HCT116 (cell line): ENCODE measurements around the gene SYTL5. TPM values are rescaled to one million over a fixed set of nuclear protein-coding genes. Genes with fewer than 3 reads are reported as not detected.

Experiments used
- ATAC-seq: fragments of 200-7000 bp; cut with Tn5 transposase; 2 replicates; pipeline ENCODE4 v1.9.1; 2020; ENCODE audit warnings: mild to moderate bottlenecking, moderate library complexity
- BruUV-seq: library from RNA; stranded (reverse); fragments of 400-500 nt; replicated peaks from 2 replicates; lab custom pipeline; 2021; lab: Mats Ljungman, UMichigan
- CTCF ChIA-PET: fragments of 300-600 bp; sonication (Branson Sonifier 250); formaldehyde crosslinking; loops from one replicate; lab custom pipeline; 2021; ENCODE audit warnings: antibody characterized with exemption; lab: Charles Lee
- POLR2A ChIA-PET: fragments of 300-600, 350-600 bp; sonication (Branson Sonifier 250); formaldehyde crosslinking; loops from one replicate; lab custom pipeline; 2021; ENCODE audit warnings: antibody characterized with exemption; lab: Charles Lee
- RAD21 ChIA-PET, 2 experiments: fragments of 300-600 bp; sonication (Branson Sonifier 250); formaldehyde crosslinking; loops; one replicate each; lab custom pipeline; 2023; ENCODE audit warnings: low total read pairs in 2 of 2; ENCODE audit not compliant: uncharacterized antibody in 2 of 2, unreplicated experiment in 2 of 2, low non-redundant PET in 1 of 2; lab: Charles Lee
- DNase-seq: peaks from one replicate; pipeline ENCODE4 v3.0.0-alpha.2; 2010; ENCODE audit warnings: low read depth, low spot score
- H2AFZ ChIP-seq: fragments of 200-600 bp; shearing (Covaris generic), sonication (generic); 2 replicates; pipeline ENCODE4 v1.6.1; 2017; ENCODE audit warnings: low read depth, mixed run types, mixed read lengths, antibody characterized with exemption, low read length; ENCODE audit not compliant: poor library complexity, severe bottlenecking
- H3K27ac ChIP-seq: 2 replicates; pipeline ENCODE4 v1.5.1; 2012; ENCODE audit warnings: low read depth, low read length
- H3K27me3 ChIP-seq: fragments of 200-600 bp; sonication (generic); 2 replicates; pipeline ENCODE4 v1.6.1; 2016; ENCODE audit warnings: mixed run types, low read length, mixed read lengths; ENCODE audit not compliant: insufficient read depth
- H3K36me3 ChIP-seq, 2 experiments: fragments of 200-500 bp in 1 of 2; fragments of 200-600 bp in 1 of 2; sonication (Bioruptor generic) in 1 of 2; sonication (generic) in 1 of 2; 2 replicates each; pipeline versions ENCODE4 v1.5.1 to v1.6.1; 2014 to 2016; ENCODE audit warnings: low read length in 2 of 2, inconsistent platforms in 1 of 2, mixed read lengths in 1 of 2, mixed run types in 1 of 2; ENCODE audit not compliant: insufficient read depth in 2 of 2, control insufficient read depth in 1 of 2
- H3K4me1 ChIP-seq, 2 experiments: fragments of 200-600 bp in 1 of 2; sonication (generic) in 1 of 2; 2 replicates each; pipeline versions ENCODE4 v1.5.1 to v1.6.1; 2012 to 2017; ENCODE audit warnings: low read length in 2 of 2, inconsistent platforms in 1 of 2, mild to moderate bottlenecking in 1 of 2, mixed read lengths in 1 of 2, mixed run types in 1 of 2, moderate library complexity in 1 of 2; ENCODE audit not compliant: insufficient read depth in 2 of 2, control insufficient read depth in 1 of 2
- H3K4me2 ChIP-seq: fragments of 200-600 bp; sonication (generic); 2 replicates; pipeline ENCODE4 v1.6.1; 2017; ENCODE audit warnings: mixed run types, low read length, mixed read lengths
- H3K4me3 ChIP-seq, 2 experiments: fragments of 200-600 bp in 1 of 2; sonication (generic) in 1 of 2; replicated peaks in 1 of 2; 2 replicates each; pipeline ENCODE4 v1.5.1; 2011 to 2016; ENCODE audit warnings: low read length in 2 of 2, control low read depth in 1 of 2, low read depth in 1 of 2, mild to moderate bottlenecking in 1 of 2, mixed read lengths in 1 of 2, mixed run types in 1 of 2
- H3K79me2 ChIP-seq: fragments of 200-600 bp; sonication (generic); 2 replicates; pipeline ENCODE4 v1.6.1; 2017; ENCODE audit warnings: mild to moderate bottlenecking, mixed run types, low read length, moderate library complexity, mixed read lengths; ENCODE audit not compliant: insufficient read depth
- H3K9ac ChIP-seq: fragments of 200-600 bp; sonication (generic); 2 replicates; pipeline ENCODE4 v1.6.1; 2016; ENCODE audit warnings: low read length, mixed read lengths
- H3K9me2 ChIP-seq: fragments of 200-600 bp; sonication (generic), shearing (Covaris generic); 2 replicates; pipeline ENCODE4 v1.6.1; 2017; ENCODE audit warnings: mixed run types, mild to moderate bottlenecking, moderate library complexity; ENCODE audit not compliant: insufficient read depth
- H3K9me3 ChIP-seq, 2 experiments: fragments of 200-500 bp in 1 of 2; fragments of 200-600 bp in 1 of 2; sonication (Bioruptor generic) in 1 of 2; sonication (generic) in 1 of 2; 2 replicates each; pipeline ENCODE4 v1.6.1; 2014 to 2017; ENCODE audit warnings: low read length in 2 of 2, mixed read lengths in 2 of 2, inconsistent platforms in 1 of 2, low read depth in 1 of 2, mild to moderate bottlenecking in 1 of 2, mixed run types in 1 of 2, moderate library complexity in 1 of 2; ENCODE audit not compliant: control insufficient read depth in 1 of 2, insufficient read depth in 1 of 2
- H4K20me1 ChIP-seq: fragments of 200-600 bp; sonication (generic), shearing (Covaris generic); 2 replicates; pipeline ENCODE4 v1.6.1; 2017; ENCODE audit warnings: mixed run types, mild to moderate bottlenecking, moderate library complexity; ENCODE audit not compliant: insufficient read depth
- ELF1 ChIP-seq: IDR thresholded peaks from 2 replicates; pipeline ENCODE4 v1.6.1; 2012; ENCODE audit warnings: low read depth, borderline replicate concordance
- EZH2 ChIP-seq: fragments of 200-600 bp; sonication (generic); IDR thresholded peaks from 2 replicates; pipeline ENCODE4 v1.6.1; 2017; ENCODE audit warnings: antibody characterized with exemption, mixed run types
- SP1 ChIP-seq: IDR thresholded peaks from 2 replicates; pipeline ENCODE4 v1.6.1; 2012; ENCODE audit warnings: low read depth
- SRF ChIP-seq: IDR thresholded peaks from 2 replicates; pipeline ENCODE4 v1.6.1; 2012; ENCODE audit warnings: low read depth
- TCF7L2 ChIP-seq: IDR thresholded peaks from 2 replicates; pipeline ENCODE4 v1.7.0; 2011; ENCODE audit warnings: borderline replicate concordance, inconsistent platforms; ENCODE audit not compliant: insufficient read depth, insufficient read length; ENCODE audit errors: extremely low read depth
- intact Hi-C: fragments of 100-400 bp; cut with micrococcal nuclease; formaldehyde crosslinking; loops from 2 replicates; pipeline ENCODE4 v1.10.0; 2022
- total RNA-seq: library from RNA; stranded (reverse); gene quantifications from one replicate; pipeline ENCODE4 v1.2.1, GENCODE V29; 2021; ENCODE audit not compliant: unreplicated experiment
- TF ChIP-seq, protein P1 (sequence below): IDR thresholded peaks from 2 replicates; pipeline ENCODE4 v1.6.1; 2012; ENCODE audit warnings: low read depth
- TF ChIP-seq, protein P2 (sequence below), 3 experiments: fragments of 200-600 bp in 1 of 3; sonication (generic) in 1 of 3; IDR thresholded peaks in 2 of 3; conservative IDR thresholded peaks in 1 of 3; 2 replicates each; pipeline ENCODE4 v1.5.1; 2012 to 2017; ENCODE audit warnings: low read depth in 2 of 3, low read length in 2 of 3, antibody characterized with exemption in 1 of 3, borderline replicate concordance in 1 of 3, control low read depth in 1 of 3, mild to moderate bottlenecking in 1 of 3, mixed read lengths in 1 of 3, mixed run types in 1 of 3, moderate library complexity in 1 of 3; ENCODE audit not compliant: insufficient read depth in 1 of 3

The SYTL5 gene
- total RNA-seq, 1 experiment from 2014 or later: 0.20 TPM

- no peaks in the 10 kb centered on the region for H3K9me2 ChIP-seq
- no peak for DNase-seq
- TF ChIP-seq, protein P1, sequence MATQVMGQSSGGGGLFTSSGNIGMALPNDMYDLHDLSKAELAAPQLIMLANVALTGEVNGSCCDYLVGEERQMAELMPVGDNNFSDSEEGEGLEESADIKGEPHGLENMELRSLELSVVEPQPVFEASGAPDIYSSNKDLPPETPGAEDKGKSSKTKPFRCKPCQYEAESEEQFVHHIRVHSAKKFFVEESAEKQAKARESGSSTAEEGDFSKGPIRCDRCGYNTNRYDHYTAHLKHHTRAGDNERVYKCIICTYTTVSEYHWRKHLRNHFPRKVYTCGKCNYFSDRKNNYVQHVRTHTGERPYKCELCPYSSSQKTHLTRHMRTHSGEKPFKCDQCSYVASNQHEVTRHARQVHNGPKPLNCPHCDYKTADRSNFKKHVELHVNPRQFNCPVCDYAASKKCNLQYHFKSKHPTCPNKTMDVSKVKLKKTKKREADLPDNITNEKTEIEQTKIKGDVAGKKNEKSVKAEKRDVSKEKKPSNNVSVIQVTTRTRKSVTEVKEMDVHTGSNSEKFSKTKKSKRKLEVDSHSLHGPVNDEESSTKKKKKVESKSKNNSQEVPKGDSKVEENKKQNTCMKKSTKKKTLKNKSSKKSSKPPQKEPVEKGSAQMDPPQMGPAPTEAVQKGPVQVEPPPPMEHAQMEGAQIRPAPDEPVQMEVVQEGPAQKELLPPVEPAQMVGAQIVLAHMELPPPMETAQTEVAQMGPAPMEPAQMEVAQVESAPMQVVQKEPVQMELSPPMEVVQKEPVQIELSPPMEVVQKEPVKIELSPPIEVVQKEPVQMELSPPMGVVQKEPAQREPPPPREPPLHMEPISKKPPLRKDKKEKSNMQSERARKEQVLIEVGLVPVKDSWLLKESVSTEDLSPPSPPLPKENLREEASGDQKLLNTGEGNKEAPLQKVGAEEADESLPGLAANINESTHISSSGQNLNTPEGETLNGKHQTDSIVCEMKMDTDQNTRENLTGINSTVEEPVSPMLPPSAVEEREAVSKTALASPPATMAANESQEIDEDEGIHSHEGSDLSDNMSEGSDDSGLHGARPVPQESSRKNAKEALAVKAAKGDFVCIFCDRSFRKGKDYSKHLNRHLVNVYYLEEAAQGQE: no peak
- TF ChIP-seq SP1 (no peak), ELF1 (no peak), SRF (no peak), TCF7L2 (no peak), EZH2 (no peak)
- TF ChIP-seq, protein P2, sequence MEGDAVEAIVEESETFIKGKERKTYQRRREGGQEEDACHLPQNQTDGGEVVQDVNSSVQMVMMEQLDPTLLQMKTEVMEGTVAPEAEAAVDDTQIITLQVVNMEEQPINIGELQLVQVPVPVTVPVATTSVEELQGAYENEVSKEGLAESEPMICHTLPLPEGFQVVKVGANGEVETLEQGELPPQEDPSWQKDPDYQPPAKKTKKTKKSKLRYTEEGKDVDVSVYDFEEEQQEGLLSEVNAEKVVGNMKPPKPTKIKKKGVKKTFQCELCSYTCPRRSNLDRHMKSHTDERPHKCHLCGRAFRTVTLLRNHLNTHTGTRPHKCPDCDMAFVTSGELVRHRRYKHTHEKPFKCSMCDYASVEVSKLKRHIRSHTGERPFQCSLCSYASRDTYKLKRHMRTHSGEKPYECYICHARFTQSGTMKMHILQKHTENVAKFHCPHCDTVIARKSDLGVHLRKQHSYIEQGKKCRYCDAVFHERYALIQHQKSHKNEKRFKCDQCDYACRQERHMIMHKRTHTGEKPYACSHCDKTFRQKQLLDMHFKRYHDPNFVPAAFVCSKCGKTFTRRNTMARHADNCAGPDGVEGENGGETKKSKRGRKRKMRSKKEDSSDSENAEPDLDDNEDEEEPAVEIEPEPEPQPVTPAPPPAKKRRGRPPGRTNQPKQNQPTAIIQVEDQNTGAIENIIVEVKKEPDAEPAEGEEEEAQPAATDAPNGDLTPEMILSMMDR (IDR thresholded peaks at IDR 0.05 in 2 of 3, conservative IDR thresholded peaks at IDR 0.05 in 1 of 3; ENCODE audit: borderline replicate concordance in 1 of 3, insufficient read depth in 1 of 3, low read depth in 2 of 3, low read length in 2 of 3): no peak
- TF ChIP-seq, all 23 proteins: peak for 0
- H2AFZ ChIP-seq: no peak overlapping the region
- intact Hi-C loops: no loop called here
- no peak overlapping the region for H3K27ac ChIP-seq
- H4K20me1 ChIP-seq: no peaks in the 10 kb centered on the region
- no peak overlapping the region for H3K4me3 ChIP-seq
- H3K9ac ChIP-seq: no peak overlapping the region
- no peak overlapping the region for H3K4me2 ChIP-seq
- ChIA-PET RAD21 (no interaction called here), CTCF (no interaction called here), POLR2A (no interaction called here)
- H3K36me3 ChIP-seq: no peaks in the 10 kb centered on the region
- BruUV-seq: no TSS peak
- no peak for ATAC-seq
- no peaks in the 10 kb centered on the region for H3K9me3 ChIP-seq
- no peaks in the 10 kb centered on the region for H3K4me1 ChIP-seq
- H3K79me2 ChIP-seq: no peaks in the 10 kb centered on the region
- H3K27me3 ChIP-seq: no peaks in the 10 kb centered on the region
These were observed 21.5 kb upstream of the SYTL5 start for GRCh38 chrX:37984880-37985279.
